ENCODE data around the gene ST7.
"Not testable (repeated sequence)": the region's sequence is repeated elsewhere in the genome, so short reads cannot be mapped to it uniquely, and the experiment has no call there.

ST7 gene

GRCh38 chr7:117030346-117030745 is 77.0 kb downstream of the ST7 start:
- not testable (repeated sequence) for DNase-seq (ENCODE audit: low read depth, low spot score)

- not testable (repeated sequence) for DNase-seq (ENCODE audit: low read depth, low spot score)
Observed at GRCh38 chr7:117030793-117031192, 77.5 kb downstream of the ST7 start.

- no peak for DNase-seq (ENCODE audit: low read depth, low spot score)
Observed at GRCh38 chr7:117032810-117033209, 79.5 kb downstream of the ST7 start.

- DNase-seq (ENCODE audit: low read depth, low spot score): no peak
Observed at GRCh38 chr7:117034851-117035464, 81.7 kb downstream of the ST7 start.

- DNase-seq (ENCODE audit: low read depth, low spot score): no peak
Observed at GRCh38 chr7:117035465-117035862, 82.2 kb downstream of the ST7 start.

- no peak for DNase-seq (ENCODE audit: low read depth, low spot score)
Observed at GRCh38 chr7:117036053-117036669, 82.9 kb downstream of the ST7 start.

- no peak for DNase-seq (ENCODE audit: low read depth, low spot score)
Observed at GRCh38 chr7:117036836-117037235, 83.5 kb downstream of the ST7 start.

GRCh38 chr7:117038408-117038807 is 85.1 kb downstream of the ST7 start:
- DNase-seq (ENCODE audit: low read depth, low spot score): no peak

- DNase-seq (ENCODE audit: low read depth, low spot score): no peak
Observed at GRCh38 chr7:117041007-117041406, 87.7 kb downstream of the ST7 start.

- DNase-seq (ENCODE audit: low read depth, low spot score): no peak
Observed at GRCh38 chr7:117041822-117042221, 88.5 kb downstream of the ST7 start.

GRCh38 chr7:117043108-117043825 is 90.0 kb downstream of the ST7 start:
- no peak for DNase-seq (ENCODE audit: low read depth, low spot score)

- DNase-seq (ENCODE audit: low read depth, low spot score): no peak
Observed at GRCh38 chr7:117044664-117045063, 91.4 kb downstream of the ST7 start.

- DNase-seq (ENCODE audit: low read depth, low spot score): no peak
Observed at GRCh38 chr7:117045927-117046710, 92.8 kb downstream of the ST7 start.

GRCh38 chr7:117047496-117047895 is 94.2 kb downstream of the ST7 start:
- DNase-seq (ENCODE audit: low read depth, low spot score): no peak

- DNase-seq (ENCODE audit: low read depth, low spot score): no peak
Observed at GRCh38 chr7:117048114-117048866, 95.0 kb downstream of the ST7 start.

- DNase-seq (ENCODE audit: low read depth, low spot score): no peak
Observed at GRCh38 chr7:117048882-117049281, 95.6 kb downstream of the ST7 start.

- no peak for DNase-seq (ENCODE audit: low read depth, low spot score)
Observed at GRCh38 chr7:117051808-117052207, 98.5 kb downstream of the ST7 start.

GRCh38 chr7:117053432-117053831 is 100.1 kb downstream of the ST7 start:
- DNase-seq (ENCODE audit: low read depth, low spot score): no peak

GRCh38 chr7:117061751-117062150 is 108.5 kb downstream of the ST7 start:
- no peak for DNase-seq (ENCODE audit: low read depth, low spot score)

GRCh38 chr7:117062300-117062699 is 109.0 kb downstream of the ST7 start:
- no peak for DNase-seq (ENCODE audit: low read depth, low spot score)

GRCh38 chr7:117064688-117065087 is 111.4 kb downstream of the ST7 start:
- DNase-seq (ENCODE audit: low read depth, low spot score): no peak

Measured in activated CD4-positive, CD25-positive, alpha-beta regulatory T cell treated with anti-CD3 and anti-CD28 coated beads, Interleukin-2, amount 50 U/mL, for 16 hours (primary cell).